Adipocyte (in vitro differentiated cells): ENCODE measurements around the gene UBTF.

Experiments used
- DNase-seq: peaks from one replicate; pipeline ENCODE4 v3.0.0-alpha.2; 2015; ENCODE audit warnings: low read depth
- H3K27me3 ChIP-seq: replicated peaks from 2 replicates; pipeline ENCODE4 v1.7.0; 2013; ENCODE audit warnings: mild to moderate bottlenecking, low read length, moderate library complexity; ENCODE audit not compliant: control insufficient read depth, insufficient read depth
- H3K36me3 ChIP-seq: 2 replicates; pipeline ENCODE4 v1.7.0; 2013; ENCODE audit warnings: low read length, mild to moderate bottlenecking, moderate library complexity; ENCODE audit not compliant: control insufficient read depth, insufficient read depth, severe bottlenecking
- H3K4me1 ChIP-seq: 2 replicates; pipeline ENCODE4 v1.7.0; 2013; ENCODE audit warnings: mild to moderate bottlenecking, low read length, moderate library complexity; ENCODE audit not compliant: control insufficient read depth, insufficient read depth
- H3K4me3 ChIP-seq: 2 replicates; pipeline ENCODE4 v1.7.0; 2013; ENCODE audit warnings: mild to moderate bottlenecking, low read length, moderate library complexity
- H3K9ac ChIP-seq: 2 replicates; pipeline ENCODE4 v1.7.0; 2013; ENCODE audit warnings: mild to moderate bottlenecking, low read length, moderate library complexity
- H3K9me3 ChIP-seq: 2 replicates; pipeline ENCODE4 v1.7.0; 2013; ENCODE audit warnings: mild to moderate bottlenecking, low read length, moderate library complexity; ENCODE audit not compliant: control insufficient read depth

UBTF gene

GRCh38 chr17:44211281-44212265 is 7.9 kb downstream of the UBTF start:
- Histone ChIP-seq H3K4me1 (peaks cover 23% of the 10 kb centered on the region), H3K9ac (no peak overlapping the region), H3K36me3 (peaks cover 62% of the 10 kb centered on the region), H3K27me3 (no peaks in the 10 kb centered on the region), H3K4me3 (no peak overlapping the region), H3K9me3 (no peaks in the 10 kb centered on the region)
- no peak for DNase-seq

GRCh38 chr17:44210342-44211192 is 8.9 kb downstream of the UBTF start:
- H3K36me3 ChIP-seq: peaks cover 53% of the 10 kb centered on the region
- peak overlapping the region; percentile 71 for H3K9ac ChIP-seq
- DNase-seq: peak; percentile 70
- H3K27me3 ChIP-seq: no peaks in the 10 kb centered on the region
- H3K4me1 ChIP-seq: peaks cover 20% of the 10 kb centered on the region
- H3K4me3 ChIP-seq: no peak overlapping the region
- H3K9me3 ChIP-seq: no peaks in the 10 kb centered on the region

GRCh38 chr17:44209786-44210341 is 9.6 kb downstream of the UBTF start:
- Histone ChIP-seq H3K9me3 (no peaks in the 10 kb centered on the region), H3K4me1 (peaks cover 20% of the 10 kb centered on the region), H3K9ac (peak overlapping the region; percentile 71), H3K36me3 (peaks cover 46% of the 10 kb centered on the region), H3K27me3 (no peaks in the 10 kb centered on the region), H3K4me3 (no peak overlapping the region)
- DNase-seq: no peak

- Histone ChIP-seq H3K4me3 (no peak overlapping the region), H3K9ac (no peak overlapping the region), H3K36me3 (peaks cover 35% of the 10 kb centered on the region), H3K4me1 (peaks cover 33% of the 10 kb centered on the region), H3K9me3 (no peaks in the 10 kb centered on the region), H3K27me3 (no peaks in the 10 kb centered on the region)
- no peak for DNase-seq
Observed at GRCh38 chr17:44207743-44208142, 11.7 kb downstream of the UBTF start.

- peaks cover 35% of the 10 kb centered on the region for H3K36me3 ChIP-seq
- no peaks in the 10 kb centered on the region for H3K9me3 ChIP-seq
- H3K4me3 ChIP-seq: no peak overlapping the region
- peaks cover 32% of the 10 kb centered on the region for H3K4me1 ChIP-seq
- DNase-seq: no peak
- no peaks in the 10 kb centered on the region for H3K27me3 ChIP-seq
- no peak overlapping the region for H3K9ac ChIP-seq
Observed at GRCh38 chr17:44207319-44207718, 12.2 kb downstream of the UBTF start.

GRCh38 chr17:44206825-44207155 is 12.7 kb downstream of the UBTF start:
- Histone ChIP-seq H3K4me1 (peaks cover 32% of the 10 kb centered on the region), H3K27me3 (no peaks in the 10 kb centered on the region), H3K9me3 (no peaks in the 10 kb centered on the region), H3K36me3 (peaks cover 35% of the 10 kb centered on the region), H3K9ac (no peak overlapping the region), H3K4me3 (no peak overlapping the region)
- DNase-seq: no peak

GRCh38 chr17:44205962-44206824 is 13.3 kb downstream of the UBTF start:
- Histone ChIP-seq H3K9ac (no peak overlapping the region), H3K4me1 (peaks cover 32% of the 10 kb centered on the region), H3K9me3 (no peaks in the 10 kb centered on the region), H3K4me3 (no peak overlapping the region), H3K36me3 (peaks cover 31% of the 10 kb centered on the region), H3K27me3 (no peaks in the 10 kb centered on the region)
- DNase-seq: no peak

GRCh38 chr17:44204441-44204882 is 15.0 kb downstream of the UBTF start:
- peak; percentile 48 for DNase-seq
- H3K4me3 ChIP-seq: no peak overlapping the region
- H3K4me1 ChIP-seq: peaks cover 31% of the 10 kb centered on the region
- no peak overlapping the region for H3K9ac ChIP-seq
- peaks cover 27% of the 10 kb centered on the region for H3K36me3 ChIP-seq
- no peaks in the 10 kb centered on the region for H3K9me3 ChIP-seq
- no peaks in the 10 kb centered on the region for H3K27me3 ChIP-seq

GRCh38 chr17:44203731-44204440 is 15.6 kb downstream of the UBTF start:
- no peaks in the 10 kb centered on the region for H3K9me3 ChIP-seq
- no peak overlapping the region for H3K4me3 ChIP-seq
- peaks cover 22% of the 10 kb centered on the region for H3K36me3 ChIP-seq
- H3K4me1 ChIP-seq: peaks cover 31% of the 10 kb centered on the region
- H3K27me3 ChIP-seq: no peaks in the 10 kb centered on the region
- peak; percentile 89 for DNase-seq
- H3K9ac ChIP-seq: no peak overlapping the region

GRCh38 chr17:44202756-44203155 is 16.7 kb downstream of the UBTF start:
- H3K9me3 ChIP-seq: no peaks in the 10 kb centered on the region
- no peak overlapping the region for H3K4me3 ChIP-seq
- DNase-seq: no peak
- H3K36me3 ChIP-seq: peaks cover 13% of the 10 kb centered on the region
- H3K4me1 ChIP-seq: peaks cover 33% of the 10 kb centered on the region
- H3K9ac ChIP-seq: peak overlapping the region; percentile 55
- H3K27me3 ChIP-seq: no peaks in the 10 kb centered on the region
